Type B pancreatic cell (in vitro differentiated cells): ENCODE measurements around the gene FGA. TPM values are rescaled to one million over a fixed set of nuclear protein-coding genes. Genes with fewer than 3 reads are reported as not detected.

Experiments
- DNase-seq: peaks from one replicate; pipeline ENCODE4 v3.0.0; 2021; ENCODE audit warnings: mixed read lengths; ENCODE audit not compliant: unreplicated experiment; ENCODE audit errors: extremely low spot score
- H3K27ac Mint-ChIP-seq: 2 replicates; pipeline ENCODE4 v1.8.0; 2021; ENCODE audit warnings: mild to moderate bottlenecking, mixed read lengths
- H3K27me3 Mint-ChIP-seq: 2 replicates; pipeline ENCODE4 v1.8.0; 2021; ENCODE audit warnings: mixed read lengths
- H3K36me3 Mint-ChIP-seq: 2 replicates; pipeline ENCODE4 v1.8.0; 2021; ENCODE audit warnings: mixed read lengths
- H3K4me1 Mint-ChIP-seq: one replicate; pipeline ENCODE4 v1.8.0; 2021; ENCODE audit warnings: mixed read lengths; ENCODE audit not compliant: unreplicated experiment
- H3K4me3 Mint-ChIP-seq: 2 replicates; pipeline ENCODE4 v1.8.0; 2021; ENCODE audit warnings: mild to moderate bottlenecking, mixed read lengths
- H3K9me3 Mint-ChIP-seq: 2 replicates; pipeline ENCODE4 v1.8.0; 2021; ENCODE audit warnings: mixed read lengths
- CTCF ChIP-seq: fragments of 200-600 bp; sonication (generic); conservative IDR thresholded peaks from 2 replicates; pipeline ENCODE4 v1.5.0; 2021; ENCODE audit warnings: antibody characterized with exemption, mild to moderate bottlenecking
- total RNA-seq: library from RNA; stranded (reverse); gene quantifications from 2 replicates; pipeline ENCODE4 v1.2.1, GENCODE V29; 2021; ENCODE audit warnings: low replicate concordance

The FGA gene
- total RNA-seq, 1 donor from 2014 or later: 13.4 TPM

- no peak overlapping the region for H3K4me3 Mint-ChIP-seq
- H3K36me3 Mint-ChIP-seq: no peaks in the 10 kb centered on the region
- no peak for DNase-seq
- peaks cover 3% of the 10 kb centered on the region for H3K27me3 Mint-ChIP-seq
- no peaks in the 10 kb centered on the region for H3K9me3 Mint-ChIP-seq
- H3K27ac Mint-ChIP-seq: no peak overlapping the region
- no peaks in the 10 kb centered on the region for H3K4me1 Mint-ChIP-seq
- TF ChIP-seq CTCF: no peak
These were observed 30.1 kb downstream of the FGA start for GRCh38 chr4:154560419-154560801.

- Mint-ChIP-seq H3K9me3 (no peaks in the 10 kb centered on the region), H3K4me3 (no peak overlapping the region), H3K4me1 (no peaks in the 10 kb centered on the region), H3K27me3 (peaks cover 3% of the 10 kb centered on the region), H3K27ac (no peak overlapping the region), H3K36me3 (no peaks in the 10 kb centered on the region)
- peak; percentile 76 for TF ChIP-seq CTCF
- DNase-seq: no peak
These were observed 30.8 kb downstream of the FGA start for GRCh38 chr4:154559494-154560418.

GRCh38 chr4:154559141-154559493 is 31.4 kb downstream of the FGA start:
- no peaks in the 10 kb centered on the region for H3K4me1 Mint-ChIP-seq
- no peak overlapping the region for H3K27ac Mint-ChIP-seq
- no peaks in the 10 kb centered on the region for H3K9me3 Mint-ChIP-seq
- H3K27me3 Mint-ChIP-seq: peaks cover 3% of the 10 kb centered on the region
- H3K36me3 Mint-ChIP-seq: no peaks in the 10 kb centered on the region
- no peak overlapping the region for H3K4me3 Mint-ChIP-seq
- no peak for DNase-seq
- no peak for TF ChIP-seq CTCF

- no peak overlapping the region for H3K27ac Mint-ChIP-seq
- peaks cover 13% of the 10 kb centered on the region for H3K4me1 Mint-ChIP-seq
- H3K27me3 Mint-ChIP-seq: no peaks in the 10 kb centered on the region
- H3K9me3 Mint-ChIP-seq: no peaks in the 10 kb centered on the region
- DNase-seq: no peak
- TF ChIP-seq CTCF: peak; percentile 91
- H3K4me3 Mint-ChIP-seq: no peak overlapping the region
- peaks cover 4% of the 10 kb centered on the region for H3K36me3 Mint-ChIP-seq
These were observed 38.5 kb downstream of the FGA start for GRCh38 chr4:154551872-154552686.

- Mint-ChIP-seq H3K9me3 (no peaks in the 10 kb centered on the region), H3K4me1 (peaks cover 13% of the 10 kb centered on the region), H3K36me3 (peaks cover 8% of the 10 kb centered on the region), H3K4me3 (peak within 1 kb of the TSS; percentile 98), H3K27ac (peak within 1 kb of the TSS; percentile 90), H3K27me3 (no peaks in the 10 kb centered on the region)
- TF ChIP-seq CTCF: peak; percentile 66
- DNase-seq: peak; percentile 97
These were observed 40.4 kb downstream of the FGA start, which contains the start of gene PLRG1 for GRCh38 chr4:154549894-154550790. TSS of gene PLRG1 (minus strand) at chr4:154550400. CDS start at chr4:154550308, 92 bp downstream.
